NCI-H345 (cell line): ENCODE results near the gene NCOR2.
"Not testable (repeated sequence)": the region's sequence is repeated elsewhere in the genome, so short reads cannot be mapped to it uniquely, and the experiment has no call there.

Source experiments
- DNase-seq: peaks from one replicate; lab custom pipeline; 2025; lab: John Stamatoyannopoulos, UW

NCOR2 gene

DNA sequence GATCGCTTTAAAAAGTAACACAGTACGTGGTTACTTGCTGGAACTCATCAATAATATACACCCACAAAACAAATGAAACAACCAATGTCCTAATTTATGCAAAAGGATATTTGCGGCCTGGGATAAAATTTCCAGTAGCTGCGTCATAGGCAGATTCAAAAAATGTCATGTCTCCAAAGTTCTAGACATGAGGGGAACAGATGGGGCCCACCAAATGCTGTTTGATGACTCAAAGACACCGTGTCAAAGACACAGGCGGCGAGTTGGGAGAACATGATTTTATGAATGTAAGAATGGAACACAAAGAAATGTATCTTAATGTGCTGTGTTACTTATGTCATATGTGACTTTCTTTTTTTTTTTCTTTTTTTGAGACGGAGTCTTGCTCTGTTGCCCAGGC is 34.3 kb upstream of the NCOR2 start:
- DNase-seq: no peak

DNA sequence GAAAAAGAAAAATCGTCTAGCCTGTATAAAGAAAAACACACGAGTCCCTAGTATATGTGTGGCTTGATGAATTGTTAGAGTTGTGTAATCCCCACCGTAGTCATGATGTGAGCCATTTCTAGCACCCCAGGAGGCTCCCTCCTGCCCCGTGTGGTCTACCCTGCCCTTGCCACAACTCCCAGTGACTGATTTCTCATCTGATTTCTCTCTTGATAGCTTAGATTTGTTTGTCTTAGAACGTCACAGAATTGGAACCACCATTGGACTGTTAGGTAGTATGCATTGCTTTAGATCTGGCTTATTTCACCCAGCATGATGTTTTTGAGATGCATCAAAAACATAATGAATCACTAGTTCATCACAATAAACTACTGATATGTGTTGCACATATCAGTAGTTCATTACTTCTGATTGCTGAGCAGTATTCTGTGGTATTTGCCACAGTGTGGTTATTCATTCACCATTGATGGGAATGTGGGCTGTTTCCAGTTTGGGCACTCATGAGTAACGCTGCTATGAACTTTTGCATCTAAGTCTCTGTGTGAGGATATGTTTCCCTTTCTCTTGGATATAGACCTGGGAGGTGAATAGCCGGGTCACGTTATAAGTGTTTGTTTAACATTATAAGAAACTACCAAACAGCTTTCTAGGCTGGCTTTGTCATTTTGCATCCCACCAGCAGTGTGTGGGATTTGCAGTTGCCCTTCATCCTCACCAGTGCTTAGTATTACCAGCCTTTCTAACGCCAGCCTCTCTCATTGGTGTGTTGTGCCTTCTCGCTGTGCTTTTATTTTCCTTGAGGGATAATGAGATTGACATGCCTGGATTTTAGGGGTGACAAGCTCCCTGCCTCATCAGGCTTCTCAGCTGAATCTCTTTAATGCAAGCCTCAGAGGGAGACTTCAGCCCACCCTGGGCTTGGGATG is 31.9 kb upstream of the NCOR2 start:
- no peak for DNase-seq

DNA sequence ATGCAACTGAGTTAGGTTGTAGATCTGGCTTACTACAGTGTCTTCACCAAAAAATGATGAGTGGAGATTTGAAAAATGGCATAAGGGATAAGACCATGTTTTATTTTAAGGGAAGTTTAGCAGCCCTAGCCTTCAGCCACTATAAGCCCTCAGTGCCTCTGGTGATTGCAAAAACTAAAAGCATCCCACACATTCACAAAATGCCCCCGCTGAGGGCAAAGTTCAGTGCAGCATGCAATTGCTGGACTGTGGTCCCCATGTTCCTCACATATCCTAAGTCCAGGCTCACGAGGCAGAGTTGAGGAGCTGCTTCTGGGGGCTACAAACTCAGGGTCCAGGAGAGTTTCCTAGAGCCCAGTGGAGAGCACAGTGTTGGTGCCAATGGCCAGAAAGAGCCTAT is 29.6 kb upstream of the NCOR2 start:
- DNase-seq: no peak

DNA sequence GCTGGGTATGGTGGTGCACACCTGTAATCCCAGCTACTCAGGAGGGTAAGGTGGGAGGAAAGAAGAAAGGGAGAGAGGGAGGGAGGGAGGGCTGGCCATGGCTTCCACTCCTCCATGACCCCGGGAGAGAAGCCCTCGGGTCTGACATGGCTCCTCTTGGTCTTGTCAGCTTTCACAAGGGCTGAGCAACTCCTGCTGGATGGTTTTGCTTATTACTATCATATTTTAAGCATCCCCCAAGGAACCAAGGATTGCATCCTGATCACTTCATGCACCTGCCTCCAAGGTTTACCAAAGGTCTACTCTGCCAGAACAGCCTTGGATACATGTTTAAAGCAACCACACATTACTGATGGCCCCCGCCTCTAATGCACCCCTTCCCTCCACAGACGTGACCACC is 28.0 kb upstream of the NCOR2 start:
- DNase-seq: no peak

DNA sequence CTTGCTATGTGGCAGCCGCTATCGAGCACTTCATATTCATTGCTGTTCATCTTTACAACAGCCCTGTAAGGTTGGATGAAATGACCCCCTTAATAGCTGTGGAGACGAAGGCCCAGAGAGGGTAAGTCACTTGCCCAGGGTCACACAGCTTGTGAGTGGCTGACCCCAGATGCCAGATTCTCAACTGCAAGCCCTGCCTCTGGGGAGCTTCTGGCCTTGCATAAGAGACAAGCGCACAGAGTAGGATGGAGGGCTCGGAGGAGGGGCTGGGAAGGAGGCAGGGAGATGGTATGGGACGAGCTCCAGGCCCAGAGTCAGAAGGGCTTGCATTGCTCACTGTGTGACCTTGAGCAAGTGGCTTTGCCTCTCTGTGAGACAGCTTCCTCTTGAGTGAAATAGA is 27.4 kb upstream of the NCOR2 start:
- DNase-seq: no peak

DNA sequence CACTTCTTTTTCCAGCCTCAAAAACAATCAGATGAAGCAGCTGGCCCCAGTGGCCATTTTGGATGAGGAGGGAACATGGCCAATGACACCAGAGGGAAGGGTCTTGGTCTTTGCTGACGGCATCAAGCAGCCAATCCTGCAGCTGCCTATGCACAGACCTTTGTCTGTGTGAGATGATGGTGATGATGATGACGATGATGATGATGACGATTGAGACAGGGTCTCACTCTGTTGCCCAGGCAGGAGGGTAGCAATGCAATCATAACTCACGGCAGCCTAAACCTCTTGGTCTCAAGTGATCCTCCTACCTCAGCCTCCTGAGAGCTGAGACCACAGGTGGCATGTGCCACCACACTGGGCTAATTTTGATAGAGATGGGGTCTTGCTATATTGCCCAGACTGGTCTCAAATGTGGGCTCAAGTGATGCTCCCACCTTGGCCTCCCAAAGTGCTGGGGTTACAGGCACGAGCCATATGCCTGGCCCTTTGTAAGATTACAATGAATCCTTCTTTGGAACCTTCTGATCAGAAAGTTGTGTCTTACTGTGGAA is 26.5 kb upstream of the NCOR2 start:
- DNase-seq: no peak

DNA sequence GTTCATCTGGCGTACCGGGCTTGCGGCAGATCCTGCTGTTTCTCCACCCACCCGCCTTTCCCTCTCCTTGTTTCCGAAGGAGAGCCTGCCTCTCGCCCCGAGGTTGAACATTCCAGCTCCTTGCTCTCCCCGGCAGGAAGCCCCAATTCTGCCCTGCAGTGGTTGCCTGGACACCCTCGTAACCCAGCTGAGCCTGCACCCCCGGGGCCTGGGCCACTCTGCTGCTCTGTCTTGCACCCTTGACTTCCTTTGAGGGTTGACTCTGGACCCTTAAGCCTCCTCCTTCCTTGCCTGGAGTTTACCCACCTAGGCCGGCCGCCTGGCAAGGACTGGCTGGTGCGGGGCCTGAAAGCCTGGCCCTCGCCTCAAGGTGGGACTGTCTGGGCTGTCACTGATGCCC is 25.8 kb upstream of the NCOR2 start:
- no peak for DNase-seq

DNA sequence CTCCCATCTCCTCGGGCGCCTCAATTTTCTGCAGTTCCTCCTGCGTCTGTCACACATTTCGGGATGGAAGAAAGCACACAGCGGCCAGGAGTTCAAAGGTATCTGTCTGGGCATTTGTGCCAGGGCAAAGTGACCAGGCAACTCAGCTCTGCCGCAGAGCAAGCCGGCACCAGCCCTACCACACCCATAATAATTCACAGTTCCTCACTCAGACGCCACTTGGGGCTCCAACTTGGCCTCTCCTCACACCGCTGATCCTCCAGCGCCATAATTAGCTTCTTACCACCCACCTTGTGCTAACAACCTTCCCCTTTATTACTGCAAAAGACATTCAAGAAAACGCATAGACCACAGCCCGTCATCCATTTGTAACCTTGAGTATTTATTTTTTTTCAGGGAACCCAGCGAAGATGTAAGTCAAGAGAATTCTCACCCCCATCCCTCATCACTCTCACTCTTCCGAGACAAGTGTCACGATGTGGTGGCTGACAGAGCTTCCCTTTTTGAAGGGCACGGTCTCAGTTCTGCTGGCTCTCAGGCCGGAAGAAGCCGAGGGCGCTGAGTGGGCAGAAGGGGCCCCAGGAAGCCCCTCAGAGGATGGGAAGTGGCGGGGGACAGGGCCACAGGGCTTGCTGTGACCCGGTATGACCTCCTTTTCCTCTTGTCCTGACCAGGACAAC is 25.2 kb upstream of the NCOR2 start:
- no peak for DNase-seq

DNA sequence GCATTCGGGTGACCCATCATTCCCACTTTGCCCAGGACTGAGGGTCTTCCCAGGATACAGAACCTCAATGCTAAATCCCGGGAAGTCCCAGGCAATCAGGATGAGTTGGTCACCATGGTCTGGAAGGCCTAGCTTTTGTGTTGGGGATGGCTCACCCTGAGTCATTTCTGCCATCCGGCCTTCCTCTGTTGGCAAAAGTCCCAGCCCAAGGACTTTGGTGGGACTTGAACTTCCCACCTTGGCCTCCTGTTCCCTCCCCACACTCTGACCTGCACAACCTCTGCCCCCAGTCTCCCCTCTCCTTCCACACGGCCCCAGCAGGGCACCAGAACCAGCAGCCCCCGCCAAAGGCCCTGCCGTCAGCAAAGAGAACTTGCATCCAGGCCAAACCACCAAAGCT is 24.6 kb upstream of the NCOR2 start:
- no peak for DNase-seq

DNA sequence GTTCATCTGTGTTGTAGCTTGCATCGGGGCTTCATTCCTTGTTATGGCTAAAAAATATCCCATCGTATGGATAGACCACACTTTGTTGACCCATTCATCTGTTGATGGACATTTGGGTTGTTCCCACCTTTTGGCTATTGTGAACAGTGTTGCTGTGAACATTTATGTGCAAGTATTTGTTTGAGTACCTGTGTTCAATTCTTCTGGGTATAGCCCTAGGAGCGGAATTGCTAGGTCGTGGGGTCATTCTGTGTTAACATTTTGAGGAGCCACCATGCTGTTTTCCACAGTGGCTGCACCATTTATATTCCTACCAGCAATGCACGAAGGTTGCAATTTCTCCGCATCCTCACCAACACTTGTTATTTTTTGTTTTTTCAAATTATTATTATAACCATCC is 23.0 kb upstream of the NCOR2 start:
- DNase-seq: no peak

DNA sequence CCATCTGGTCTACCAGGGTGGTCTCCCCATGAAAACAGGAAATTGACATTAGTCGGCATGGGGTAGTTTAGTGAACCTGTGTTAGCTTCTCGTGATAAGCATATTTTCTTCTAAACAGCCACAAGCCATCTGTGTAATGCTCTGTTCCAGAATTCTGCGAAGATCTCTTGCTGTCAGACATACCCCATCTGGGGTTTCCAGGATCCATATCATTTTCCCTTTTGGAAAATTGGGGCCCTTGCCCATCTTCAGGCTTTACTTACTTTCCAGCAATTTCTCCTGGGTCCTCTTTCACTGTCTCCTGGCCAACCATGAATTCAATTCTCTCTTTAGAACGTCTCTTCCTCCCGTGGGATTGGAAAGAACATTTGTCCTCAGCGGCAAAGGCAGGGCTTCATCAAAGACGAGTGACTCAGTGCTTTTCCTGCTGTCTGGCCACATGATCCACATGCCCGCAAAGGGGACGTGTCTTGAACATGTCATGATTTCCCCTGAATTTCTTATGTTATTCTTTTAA is 21.4 kb upstream of the NCOR2 start:
- DNase-seq: no peak

DNA sequence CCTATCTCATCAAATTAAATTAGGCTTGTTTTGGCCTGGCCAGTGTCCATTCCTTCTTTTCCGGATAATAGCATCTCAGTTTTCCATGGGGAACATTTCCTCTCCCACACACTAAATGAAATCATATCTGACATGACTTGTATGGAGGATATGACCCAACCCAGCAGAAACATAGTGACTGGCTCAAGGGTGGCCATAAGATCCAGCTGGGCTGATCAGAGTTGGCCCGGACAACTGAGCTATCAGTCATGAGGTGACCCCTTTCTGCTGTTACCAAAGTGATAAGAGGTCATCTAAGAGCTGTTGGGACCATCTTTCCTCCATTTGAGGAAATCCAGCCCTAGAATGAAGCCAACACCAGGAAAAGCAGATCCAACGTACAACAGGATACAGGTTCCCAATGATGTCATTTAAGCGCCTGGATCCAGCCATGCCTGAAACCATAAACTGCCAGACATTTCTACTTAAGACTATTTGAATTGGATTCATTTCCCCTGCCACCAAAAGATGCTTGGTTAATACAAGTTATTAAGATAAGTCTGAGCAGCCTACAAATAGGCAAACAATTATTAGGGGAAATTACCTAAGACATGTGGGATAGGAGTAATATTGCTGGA is 20.7 kb upstream of the NCOR2 start:
- DNase-seq: no peak

DNA sequence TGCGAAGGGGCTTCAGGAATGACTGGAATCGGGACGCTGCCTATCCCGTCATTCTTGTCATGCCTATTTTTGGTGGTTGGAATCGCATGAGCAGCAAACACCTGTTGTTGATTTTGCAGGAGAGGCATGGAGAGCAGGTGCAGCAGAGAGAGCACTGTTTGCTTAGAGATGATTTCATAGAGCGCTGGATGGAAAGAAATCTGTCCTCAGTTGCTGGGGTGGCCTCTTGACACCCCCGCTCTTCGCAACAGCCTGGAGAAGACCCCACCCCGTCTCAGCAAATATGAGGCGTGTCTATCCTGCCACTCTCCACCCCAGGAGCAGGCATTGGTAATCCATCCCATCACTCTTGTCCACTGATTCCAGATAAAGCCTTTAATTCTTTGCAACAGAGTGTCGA is 19.3 kb upstream of the NCOR2 start:
- peak; percentile 92 for DNase-seq

DNA sequence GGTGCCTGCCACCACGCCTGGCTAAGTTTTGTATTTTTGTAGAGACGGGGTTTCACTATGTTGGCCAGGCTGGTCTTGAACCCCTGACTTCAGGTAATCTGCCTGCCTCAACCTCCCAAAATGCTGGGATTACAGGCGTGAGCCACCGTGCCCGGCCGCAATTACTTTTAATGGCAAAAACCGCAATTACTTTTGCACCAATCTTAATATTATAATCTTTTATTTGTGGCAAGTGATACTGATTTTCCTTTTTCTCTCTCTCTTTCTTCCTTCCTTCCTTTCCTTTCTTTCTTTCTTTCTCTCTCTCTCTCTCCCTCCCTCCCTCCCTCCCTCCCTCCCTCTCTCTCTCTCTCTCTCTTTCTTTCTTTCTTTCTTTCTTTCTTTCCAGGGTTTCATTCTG is 17.1 kb upstream of the NCOR2 start:
- DNase-seq: not testable (repeated sequence)

DNA sequence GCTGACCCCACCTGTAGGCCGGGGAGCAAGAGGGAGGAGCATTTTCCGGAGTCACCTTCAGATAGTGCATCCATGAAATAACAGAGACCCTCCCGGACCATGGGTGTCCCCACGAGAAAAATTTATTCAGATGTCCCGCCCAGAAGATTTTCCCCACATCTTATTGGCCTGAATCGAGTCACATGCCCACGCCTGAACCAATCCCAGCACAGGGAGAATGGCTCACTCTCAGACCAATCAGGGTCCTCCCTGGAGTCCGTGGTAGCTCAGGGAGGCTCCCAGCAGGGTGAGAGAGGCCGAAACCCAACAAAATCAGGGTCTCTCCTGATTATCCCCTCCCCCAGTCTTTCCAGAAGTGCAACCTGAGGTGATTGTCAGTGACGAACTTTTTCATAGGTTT is 16.4 kb upstream of the NCOR2 start:
- DNase-seq: no peak

DNA sequence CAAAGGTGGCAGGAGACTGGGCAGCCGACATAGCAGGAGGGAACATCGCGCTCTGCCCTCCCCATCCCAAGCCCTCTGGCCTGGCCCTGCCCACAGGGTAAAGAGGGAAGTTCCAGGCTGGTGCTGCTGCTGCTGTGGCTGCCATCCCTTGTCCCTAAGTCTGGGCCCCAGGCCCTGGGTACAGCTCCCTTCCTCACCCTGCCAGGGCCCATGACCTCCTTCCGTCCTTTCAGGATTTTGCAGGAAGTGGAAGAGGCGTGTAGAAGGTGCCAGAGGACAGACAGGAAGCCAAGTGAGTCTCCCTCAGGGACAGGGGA is 14.7 kb upstream of the NCOR2 start:
- DNase-seq: no peak

DNA sequence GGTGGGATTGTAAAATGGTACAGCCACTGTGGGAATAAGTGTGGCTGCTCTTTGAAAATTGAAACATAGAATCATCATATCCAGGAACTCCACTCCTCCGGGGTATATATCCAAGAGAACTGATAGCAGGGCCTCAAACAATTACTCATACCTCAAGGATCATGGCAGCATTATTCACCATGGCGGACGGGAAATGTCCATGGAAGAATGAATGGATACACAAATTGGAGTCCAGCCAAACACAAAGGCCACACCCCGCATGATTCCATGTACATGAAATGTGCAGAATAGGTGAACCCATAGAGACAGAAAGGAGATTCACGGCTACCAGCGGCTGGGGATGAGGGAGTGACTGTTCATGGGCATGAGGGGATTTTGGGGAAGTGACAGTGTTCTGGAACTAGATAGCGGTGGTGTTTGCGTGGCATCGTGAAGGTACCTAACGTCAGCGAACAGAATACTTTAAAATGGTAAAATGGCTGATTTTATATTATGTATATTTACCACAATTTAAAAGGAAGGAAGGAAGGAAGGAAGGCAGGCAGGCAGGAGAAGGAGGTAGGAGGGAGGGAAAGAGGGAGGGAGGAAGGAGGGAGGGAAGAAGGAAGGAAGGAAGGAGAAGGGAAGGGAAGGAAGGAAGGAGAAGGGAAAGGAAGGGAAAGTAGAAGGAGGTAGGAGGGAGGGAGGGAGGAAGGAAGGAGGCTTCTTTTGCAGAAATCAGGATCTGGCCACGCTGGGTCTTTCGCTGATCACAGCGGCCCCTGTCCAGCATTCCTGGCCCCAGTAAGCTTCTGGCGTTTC is 14.1 kb upstream of the NCOR2 start:
- DNase-seq: no peak

DNA sequence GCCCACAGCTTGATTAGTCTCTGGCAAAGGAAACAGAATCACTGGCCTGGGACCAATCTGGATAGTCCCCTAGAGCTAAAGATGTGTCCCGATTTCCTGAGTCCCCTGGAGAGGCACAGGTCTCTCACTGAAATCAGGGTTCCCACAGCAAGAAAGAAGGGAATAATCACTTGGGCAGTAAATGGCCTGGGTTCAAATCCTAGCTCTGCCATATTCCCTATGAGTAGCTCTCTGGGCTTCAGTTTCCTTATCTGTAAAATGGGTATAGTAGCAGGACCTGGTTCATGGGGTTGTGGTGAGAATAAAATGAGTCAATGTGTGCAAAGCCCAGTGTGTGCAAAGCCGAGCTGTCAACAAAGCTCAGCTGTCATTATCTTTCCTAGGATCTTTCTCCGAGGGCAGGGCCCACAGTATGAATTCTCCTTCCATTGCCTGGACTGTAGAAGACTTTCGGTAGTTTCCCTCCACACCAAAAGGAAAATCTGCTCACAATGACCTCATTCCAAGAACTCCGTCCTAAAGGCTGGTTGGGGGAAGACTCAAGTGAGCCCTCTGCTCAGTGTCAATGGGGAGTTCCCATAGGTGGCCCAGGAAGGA is 12.6 kb upstream of the NCOR2 start:
- DNase-seq: no peak

DNA sequence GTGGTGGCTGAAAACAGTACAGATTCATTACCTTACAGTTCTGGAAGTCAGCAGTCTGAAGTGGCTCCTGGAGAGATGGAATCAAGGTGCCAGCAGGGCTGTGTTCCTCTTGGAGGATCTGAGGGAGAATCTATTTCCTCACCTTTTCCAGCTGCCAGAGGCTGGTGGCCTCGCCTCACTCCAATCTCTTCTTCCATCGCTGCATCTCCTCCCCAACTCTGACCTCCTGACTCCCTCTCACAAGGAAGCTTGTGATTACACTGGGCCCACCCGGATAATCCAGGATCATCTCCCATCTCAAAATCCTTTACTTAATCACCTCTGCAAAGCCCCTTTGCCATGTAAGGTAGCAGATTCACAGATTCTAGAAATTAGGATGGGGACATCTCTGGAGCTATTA is 11.4 kb upstream of the NCOR2 start:
- no peak for DNase-seq

DNA sequence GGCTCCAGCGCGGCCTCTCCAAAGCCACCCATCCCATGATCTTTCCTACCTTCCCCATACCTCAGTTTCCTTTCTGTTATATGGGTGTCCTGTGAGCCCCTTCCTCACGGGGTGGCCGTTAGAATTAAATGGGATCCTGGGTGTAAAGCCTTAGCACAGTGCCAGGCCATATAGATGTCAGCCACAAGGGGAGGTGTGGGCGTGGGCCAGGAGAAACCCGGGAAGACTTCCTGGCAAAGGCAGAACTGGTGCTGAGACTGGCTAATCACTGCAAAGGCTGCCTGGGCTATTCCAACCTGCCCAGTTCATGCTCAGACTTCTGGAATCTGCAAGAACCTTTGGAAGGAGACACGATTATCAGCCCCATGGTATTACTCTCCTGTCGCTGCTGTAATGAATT is 11.0 kb upstream of the NCOR2 start:
- no peak for DNase-seq

DNA sequence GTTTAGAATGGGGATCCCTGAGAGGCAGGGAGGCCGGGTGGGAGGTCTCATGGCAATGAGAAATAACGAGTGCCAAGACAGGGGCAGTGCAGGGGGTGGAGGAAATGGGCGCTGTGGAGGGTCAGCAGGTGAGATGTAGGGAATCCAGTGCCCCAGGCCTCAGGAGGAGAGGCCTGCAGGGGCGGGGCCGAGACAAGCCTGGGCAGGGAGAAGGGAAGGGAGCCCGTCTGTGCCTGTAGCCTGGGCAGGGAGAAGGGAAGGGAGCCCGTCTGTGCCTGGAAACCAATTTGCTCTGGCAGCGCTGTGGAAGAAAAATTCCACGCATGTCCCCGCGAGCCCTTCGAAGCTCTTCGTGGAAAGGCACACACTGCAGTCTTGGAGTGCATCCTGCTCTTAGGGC is 10.6 kb upstream of the NCOR2 start:
- no peak for DNase-seq

DNA sequence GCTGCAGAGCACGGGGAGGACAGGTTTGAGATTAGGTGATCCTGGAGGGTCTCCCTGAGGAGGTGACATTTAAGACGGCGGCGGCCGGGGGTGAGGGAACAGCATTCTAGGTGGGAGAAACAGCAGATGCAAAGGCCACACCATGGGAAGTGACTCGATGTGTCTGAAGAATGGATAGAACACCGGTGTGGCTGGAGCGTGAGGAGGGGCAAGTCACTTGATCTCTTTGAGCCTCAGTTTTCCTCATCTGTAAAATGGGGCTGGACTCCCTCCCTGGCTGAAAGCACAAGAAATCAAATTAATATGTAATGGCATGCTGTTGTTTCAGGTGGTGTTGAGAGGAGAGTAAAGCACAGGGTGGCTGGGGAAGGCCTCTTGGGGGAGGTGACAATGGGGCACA is 10.0 kb upstream of the NCOR2 start:
- no peak for DNase-seq
